SJCRH30 (cell line): ENCODE data around the gene XRN2. TPM values are rescaled to one million over a fixed set of nuclear protein-coding genes. Genes with fewer than 3 reads are reported as not detected.

Experiments
- DNase-seq, 2 experiments: peaks; one replicate each; pipeline ENCODE4 v3.0.0-alpha.2; 2015 to 2020
- H3K27ac ChIP-seq: fragments of 250-450 bp; sonication (Bioruptor Pico); 2 replicates; pipeline ENCODE4 v1.5.1; 2020; ENCODE audit warnings: mild to moderate bottlenecking, moderate library complexity
- H3K27me3 ChIP-seq: fragments of 250-450 bp; sonication (Bioruptor Pico); 2 replicates; pipeline ENCODE4 v1.5.1; 2020; ENCODE audit warnings: mild to moderate bottlenecking, moderate library complexity
- H3K36me3 ChIP-seq: fragments of 250-450 bp; sonication (Bioruptor Pico); 2 replicates; pipeline ENCODE4 v1.5.1; 2020; ENCODE audit warnings: mild to moderate bottlenecking, moderate library complexity
- H3K4me1 ChIP-seq: fragments of 250-450 bp; sonication (Bioruptor Pico); 2 replicates; pipeline ENCODE4 v1.5.1; 2020; ENCODE audit warnings: mild to moderate bottlenecking, moderate library complexity
- H3K4me3 ChIP-seq: fragments of 250-450 bp; sonication (Bioruptor Pico); 2 replicates; pipeline ENCODE4 v1.5.1; 2020; ENCODE audit warnings: mild to moderate bottlenecking, moderate library complexity
- H3K9me3 ChIP-seq: fragments of 250-450 bp; sonication (Bioruptor Pico); replicated peaks from 2 replicates; pipeline ENCODE4 v1.5.1; 2020; ENCODE audit warnings: mild to moderate bottlenecking, moderate library complexity
- total RNA-seq: library from RNA; depleted of rRNA; stranded (reverse); fragments of >200 nt; shearing (Covaris generic); gene quantifications from 2 replicates; pipeline ENCODE4 v1.2.3, GENCODE V29; 2014

XRN2 gene
- total RNA-seq, 1 experiment from 2014 or later: 166 TPM

- no peak for DNase-seq
- H3K36me3 ChIP-seq: peaks cover 55% of the 10 kb centered on the region
These were observed 75.1 kb downstream of the XRN2 start for GRCh38 chr20:21378259-21378658.

DNA sequence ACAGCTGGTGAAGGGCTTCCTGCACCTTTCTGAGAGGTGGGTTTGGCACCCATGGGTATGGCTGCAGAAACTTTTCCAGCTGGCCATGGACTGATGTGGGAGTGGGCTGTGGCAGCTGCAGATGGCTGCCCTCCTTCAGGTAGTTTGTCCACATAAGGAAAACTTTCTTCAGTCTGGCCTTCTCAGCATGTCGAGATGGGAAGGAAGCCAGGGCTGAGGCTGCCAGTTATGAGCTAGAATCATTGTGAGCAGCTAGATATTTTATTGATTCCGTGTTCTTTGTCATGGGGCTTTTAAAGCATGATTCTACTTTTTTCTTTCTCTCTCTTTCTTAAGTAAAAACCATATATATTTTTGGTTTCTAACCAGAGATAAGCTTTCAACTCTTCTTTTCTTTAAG is 77.6 kb downstream of the XRN2 start:
- DNase-seq: no peak
- Histone ChIP-seq H3K9me3 (no peaks in the 10 kb centered on the region), H3K4me1 (peaks cover 5% of the 10 kb centered on the region), H3K4me3 (no peak overlapping the region), H3K27me3 (no peaks in the 10 kb centered on the region), H3K27ac (no peak overlapping the region), H3K36me3 (peaks cover 67% of the 10 kb centered on the region)

More at GRCh38 chr20:21378259-21378658, 75.1 kb downstream of the XRN2 start:
- H3K27ac ChIP-seq: no peak overlapping the region
- no peak overlapping the region for H3K4me3 ChIP-seq
- peaks cover 5% of the 10 kb centered on the region for H3K4me1 ChIP-seq
- H3K9me3 ChIP-seq: no peaks in the 10 kb centered on the region
- no peaks in the 10 kb centered on the region for H3K27me3 ChIP-seq

DNA sequence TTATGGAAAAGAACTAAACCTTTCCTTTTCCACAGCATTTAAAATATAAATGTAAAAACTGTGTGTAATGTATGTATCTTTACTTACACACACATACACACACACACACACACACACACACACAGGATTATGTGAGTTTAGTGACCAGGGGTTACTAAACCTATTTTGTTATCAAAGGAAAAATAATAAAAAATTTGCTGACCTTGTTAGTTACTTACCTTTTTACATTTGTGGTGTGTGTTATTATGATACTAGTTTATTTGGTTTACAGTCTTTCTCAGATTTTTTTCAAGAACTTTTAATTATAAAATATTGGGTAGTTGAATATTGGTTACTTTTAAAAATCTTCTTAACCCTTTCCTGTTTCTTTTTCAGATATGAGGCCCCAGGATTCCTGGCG is 78.5 kb downstream of the XRN2 start:
- no peaks in the 10 kb centered on the region for H3K27me3 ChIP-seq
- no peaks in the 10 kb centered on the region for H3K9me3 ChIP-seq
- H3K27ac ChIP-seq: no peak overlapping the region
- DNase-seq: no peak
- no peak overlapping the region for H3K4me3 ChIP-seq
- peaks cover 5% of the 10 kb centered on the region for H3K4me1 ChIP-seq
- peaks cover 72% of the 10 kb centered on the region for H3K36me3 ChIP-seq

GRCh38 chr20:21384308-21384892 is 81.3 kb downstream of the XRN2 start:
- DNase-seq: no peak
- H3K9me3 ChIP-seq: no peaks in the 10 kb centered on the region
- H3K27ac ChIP-seq: no peak overlapping the region
- H3K27me3 ChIP-seq: no peaks in the 10 kb centered on the region
- H3K36me3 ChIP-seq: peaks cover 80% of the 10 kb centered on the region
- H3K4me3 ChIP-seq: no peak overlapping the region
- H3K4me1 ChIP-seq: peaks cover 6% of the 10 kb centered on the region; the same call in 1 of the 2 replicates

- peaks cover 84% of the 10 kb centered on the region for H3K36me3 ChIP-seq
- H3K9me3 ChIP-seq: no peaks in the 10 kb centered on the region
- H3K27ac ChIP-seq: no peak overlapping the region
- no peak overlapping the region for H3K4me3 ChIP-seq
- peaks cover 6% of the 10 kb centered on the region; the same call in 1 of the 2 replicates for H3K4me1 ChIP-seq
- DNase-seq: no peak
- no peaks in the 10 kb centered on the region for H3K27me3 ChIP-seq
These were observed 83.0 kb downstream of the XRN2 start for GRCh38 chr20:21386111-21386510.

- no peaks in the 10 kb centered on the region for H3K9me3 ChIP-seq
- peaks cover 75% of the 10 kb centered on the region for H3K36me3 ChIP-seq
- H3K27ac ChIP-seq: no peak overlapping the region
- H3K4me3 ChIP-seq: no peak overlapping the region
- DNase-seq: no peak
- peaks cover 6% of the 10 kb centered on the region; the same call in 1 of the 2 replicates for H3K4me1 ChIP-seq
- no peaks in the 10 kb centered on the region for H3K27me3 ChIP-seq
These were observed 84.4 kb downstream of the XRN2 start for GRCh38 chr20:21387528-21387927.

GRCh38 chr20:21388566-21388965 is 85.4 kb downstream of the XRN2 start:
- Histone ChIP-seq H3K4me3 (no peak overlapping the region), H3K27ac (no peak overlapping the region), H3K9me3 (no peaks in the 10 kb centered on the region), H3K4me1 (peaks cover 11% of the 10 kb centered on the region; the same call in 1 of the 2 replicates), H3K27me3 (no peaks in the 10 kb centered on the region), H3K36me3 (peaks cover 64% of the 10 kb centered on the region)
- no peak for DNase-seq

DNA sequence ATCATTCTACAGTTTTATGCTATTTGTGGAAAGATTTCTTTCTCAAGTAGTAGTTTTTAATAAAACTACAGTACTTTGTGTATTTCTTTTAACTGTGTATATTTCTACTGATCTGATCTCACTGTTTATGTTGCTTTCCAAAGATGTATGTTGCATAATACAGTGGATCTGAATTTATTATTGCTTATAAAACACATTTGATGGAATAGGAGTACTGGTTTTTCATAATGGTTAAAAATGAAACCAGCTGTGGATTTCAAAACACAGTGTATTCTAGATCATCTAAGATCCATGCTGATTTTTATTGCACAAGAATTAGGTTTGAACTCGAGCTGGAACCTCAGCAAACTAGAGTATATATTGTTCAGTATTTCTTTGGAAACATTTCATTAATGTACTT is 86.2 kb downstream of the XRN2 start:
- Histone ChIP-seq H3K4me3 (no peak overlapping the region), H3K9me3 (no peaks in the 10 kb centered on the region), H3K36me3 (peaks cover 56% of the 10 kb centered on the region), H3K27me3 (no peaks in the 10 kb centered on the region), H3K27ac (no peak overlapping the region), H3K4me1 (peaks cover 13% of the 10 kb centered on the region; the same call in 1 of the 2 replicates)
- DNase-seq: no peak

- Histone ChIP-seq H3K4me1 (peaks cover 13% of the 10 kb centered on the region; the same call in 1 of the 2 replicates), H3K9me3 (no peaks in the 10 kb centered on the region), H3K36me3 (peaks cover 44% of the 10 kb centered on the region), H3K4me3 (no peak overlapping the region), H3K27ac (no peak overlapping the region), H3K27me3 (no peaks in the 10 kb centered on the region)
- no peak for DNase-seq
These were observed 87.6 kb downstream of the XRN2 start for GRCh38 chr20:21390768-21391167.

DNA sequence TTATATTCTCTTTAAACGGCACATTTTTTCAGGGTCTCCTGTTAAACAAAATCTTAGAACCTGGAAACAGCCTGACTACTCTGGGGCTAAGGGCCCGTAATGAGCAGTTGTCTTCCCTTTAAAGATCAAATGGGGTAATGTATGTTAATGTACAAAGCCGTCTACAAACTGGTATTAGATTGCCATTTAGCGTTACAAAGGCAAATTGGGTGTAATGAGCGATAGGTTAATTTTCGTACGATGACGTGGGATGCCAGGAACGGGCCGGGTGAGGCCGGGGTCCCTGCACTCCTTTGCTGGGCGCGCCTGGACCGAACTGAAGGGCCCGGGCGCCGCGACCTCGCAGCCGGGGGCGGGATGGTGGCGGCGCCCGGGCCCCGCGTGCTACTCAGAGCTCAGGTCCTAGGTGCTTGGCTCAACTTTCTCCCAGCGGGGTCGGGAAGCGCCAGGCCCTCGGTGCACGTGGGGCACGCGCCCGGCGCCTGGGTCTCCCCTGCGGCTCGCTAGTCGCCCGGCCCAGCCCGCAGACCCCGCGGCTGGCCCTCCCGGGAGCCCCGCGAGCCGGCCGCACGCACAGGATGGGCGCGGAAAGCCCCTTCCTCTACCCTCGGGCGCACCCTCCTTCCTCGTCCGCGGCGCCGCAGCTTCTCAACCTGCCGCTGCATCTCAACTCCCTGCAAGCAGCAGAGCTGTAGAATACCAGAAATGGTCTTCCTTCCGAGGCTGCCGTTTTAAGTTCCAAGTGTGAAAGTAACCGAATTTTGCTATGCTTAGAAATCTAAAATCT is 88.2 kb downstream of the XRN2 start:
- peaks cover 38% of the 10 kb centered on the region for H3K36me3 ChIP-seq
- H3K4me3 ChIP-seq: no peak overlapping the region
- H3K27ac ChIP-seq: no peak overlapping the region
- H3K27me3 ChIP-seq: no peaks in the 10 kb centered on the region
- no peak for DNase-seq
- H3K4me1 ChIP-seq: peaks cover 13% of the 10 kb centered on the region; the same call in 1 of the 2 replicates
- H3K9me3 ChIP-seq: no peaks in the 10 kb centered on the region

GRCh38 chr20:21391972-21392352 is 88.8 kb downstream of the XRN2 start:
- H3K4me1 ChIP-seq: peaks cover 13% of the 10 kb centered on the region; the same call in 1 of the 2 replicates
- H3K9me3 ChIP-seq: no peaks in the 10 kb centered on the region
- H3K4me3 ChIP-seq: no peak overlapping the region
- peaks cover 32% of the 10 kb centered on the region for H3K36me3 ChIP-seq
- no peak for DNase-seq
- H3K27ac ChIP-seq: no peak overlapping the region
- H3K27me3 ChIP-seq: no peaks in the 10 kb centered on the region

GRCh38 chr20:21393166-21393565 is 90.0 kb downstream of the XRN2 start:
- Histone ChIP-seq H3K27ac (no peak overlapping the region), H3K36me3 (peaks cover 22% of the 10 kb centered on the region), H3K4me3 (no peak overlapping the region), H3K27me3 (no peaks in the 10 kb centered on the region), H3K9me3 (no peaks in the 10 kb centered on the region), H3K4me1 (peaks cover 7% of the 10 kb centered on the region; the same call in 1 of the 2 replicates)
- DNase-seq: no peak

GRCh38 chr20:21393816-21394519 is 90.8 kb downstream of the XRN2 start:
- no peak overlapping the region for H3K4me3 ChIP-seq
- H3K4me1 ChIP-seq: peaks cover 7% of the 10 kb centered on the region; the same call in 1 of the 2 replicates
- no peaks in the 10 kb centered on the region for H3K27me3 ChIP-seq
- H3K27ac ChIP-seq: no peak overlapping the region
- no peak for DNase-seq
- H3K36me3 ChIP-seq: peaks cover 16% of the 10 kb centered on the region
- H3K9me3 ChIP-seq: no peaks in the 10 kb centered on the region

- Histone ChIP-seq H3K36me3 (peaks cover 10% of the 10 kb centered on the region), H3K27me3 (no peaks in the 10 kb centered on the region), H3K4me1 (peaks cover 7% of the 10 kb centered on the region; the same call in 1 of the 2 replicates), H3K27ac (no peak overlapping the region), H3K9me3 (no peaks in the 10 kb centered on the region), H3K4me3 (no peak overlapping the region)
- no peak for DNase-seq
These were observed 91.4 kb downstream of the XRN2 start for GRCh38 chr20:21394551-21394950.
